Stimulated activated naive CD8-positive, alpha-beta T cell treated with anti-CD3 and anti-CD28 coated beads, Interleukin-15, amount 100 ng/mL, for 72 hours (primary cell): Measurements from ENCODE around the gene F12.
"Not testable (repeated sequence)": the region's sequence is repeated elsewhere in the genome, so short reads cannot be mapped to it uniquely, and the experiment has no call there.

Experiments used
- ATAC-seq: fragments of 150-1000 bp; cut with Tn5 transposase; 2 replicates; pipeline ENCODE4 v1.10.0; 2021; ENCODE audit warnings: mild to moderate bottlenecking, moderate library complexity
- DNase-seq, 2 donors: peaks; one replicate each; pipeline ENCODE4 v3.0.0; 2021 to 2022
- H3K27ac Mint-ChIP-seq, 2 donors: one replicate each; pipeline ENCODE4 v1.8.0; 2022; ENCODE audit warnings: mild to moderate bottlenecking in 2 of 2, mixed read lengths in 2 of 2, moderate library complexity in 2 of 2
- H3K27me3 Mint-ChIP-seq: one replicate; pipeline ENCODE4 v1.8.0; 2022; ENCODE audit warnings: mixed read lengths
- H3K4me1 Mint-ChIP-seq: one replicate; pipeline ENCODE4 v1.8.0; 2022; ENCODE audit warnings: mild to moderate bottlenecking, mixed read lengths
- H3K4me3 Mint-ChIP-seq, 2 donors: one replicate each; pipeline ENCODE4 v1.8.0; 2022; ENCODE audit warnings: mild to moderate bottlenecking in 2 of 2, mixed read lengths in 2 of 2, moderate library complexity in 1 of 2
- H3K9me3 Mint-ChIP-seq, 2 donors: one replicate each; pipeline ENCODE4 v1.8.0; 2022; ENCODE audit warnings: mixed read lengths in 2 of 2

Gene F12

DNA sequence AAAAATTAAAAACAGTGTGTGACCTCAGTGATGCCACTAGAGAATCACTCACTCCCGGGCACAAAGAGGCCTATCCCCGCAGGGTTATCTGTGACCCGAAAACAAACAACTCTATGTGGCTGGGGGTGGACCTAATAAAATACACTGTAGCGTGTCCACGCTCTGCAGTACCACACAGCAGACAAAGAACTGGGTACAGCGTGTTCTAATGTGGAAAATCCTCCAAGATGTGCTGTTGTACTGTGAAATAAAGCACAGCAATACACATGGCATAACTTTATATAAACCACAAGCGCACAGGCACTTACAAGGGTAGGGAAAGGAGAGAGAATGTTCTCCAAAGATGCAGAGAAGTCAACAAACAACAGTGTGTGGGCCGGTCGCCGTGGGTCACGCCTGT, 33.3 kb downstream of the F12 start:
- H3K27me3 Mint-ChIP-seq, result no peaks in the 10 kb centered on the region
- no peak overlapping the region for H3K27ac Mint-ChIP-seq

DNA sequence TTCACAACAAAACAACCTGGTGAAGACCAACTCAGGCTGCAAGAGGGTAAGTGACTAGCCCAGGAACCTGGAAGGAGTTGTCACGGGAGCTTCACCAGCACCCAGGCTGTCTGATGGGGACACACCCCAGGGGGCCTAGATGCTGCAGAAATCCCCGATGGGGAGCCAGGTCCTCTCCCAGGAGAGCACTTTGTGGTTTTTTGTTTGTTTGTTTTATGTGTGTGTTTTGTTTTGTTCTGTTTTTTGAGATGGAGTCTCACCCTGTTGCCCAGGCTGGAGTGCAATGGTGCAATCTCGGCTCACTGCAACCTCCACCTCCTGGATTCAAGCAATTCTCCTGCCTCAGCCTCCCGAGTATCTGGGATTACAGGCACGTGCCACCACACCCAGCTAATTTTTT, 33.8 kb downstream of the F12 start:
- not testable (repeated sequence) for H3K27ac Mint-ChIP-seq, H3K9me3 Mint-ChIP-seq, DNase-seq, H3K27me3 Mint-ChIP-seq, ATAC-seq, H3K4me3 Mint-ChIP-seq
- H3K4me1 Mint-ChIP-seq, result peaks cover 73% of the 10 kb centered on the region

More for the DNA sequence above, 33.3 kb downstream of the F12 start:
- no peak overlapping the region for H3K4me3 Mint-ChIP-seq
- peaks cover 73% of the 10 kb centered on the region for H3K4me1 Mint-ChIP-seq
- DNase-seq, result no peak
- no peaks in the 10 kb centered on the region for H3K9me3 Mint-ChIP-seq
- no peak for ATAC-seq

DNA sequence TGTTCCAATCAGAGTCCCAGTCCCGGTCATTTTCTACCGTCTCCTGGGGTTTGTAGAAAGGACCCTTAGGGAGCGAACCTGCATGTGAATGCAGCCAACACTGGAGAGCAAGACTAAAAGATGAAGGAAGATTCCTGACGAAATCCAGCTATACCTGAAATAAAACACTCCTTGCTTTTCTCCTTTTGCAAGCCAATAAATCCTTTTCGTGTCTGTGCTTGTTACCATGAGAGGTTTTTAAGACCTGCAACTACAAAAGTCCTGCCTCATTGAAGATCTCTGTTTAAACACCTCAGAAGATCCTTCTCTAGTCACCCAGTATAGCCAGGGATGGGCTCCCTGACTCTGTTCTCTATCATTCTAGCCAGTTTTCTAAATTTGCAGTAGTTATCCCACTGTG, 35.2 kb downstream of the F12 start:
- H3K4me3 Mint-ChIP-seq, result no peak overlapping the region
- no peaks in the 10 kb centered on the region for H3K9me3 Mint-ChIP-seq
- peak overlapping the region in 1 of 2 donors; percentile 65 for H3K27ac Mint-ChIP-seq
- H3K4me1 Mint-ChIP-seq, result peaks cover 73% of the 10 kb centered on the region
- no peak for DNase-seq
- H3K27me3 Mint-ChIP-seq, result no peaks in the 10 kb centered on the region
- ATAC-seq, result no peak

DNA sequence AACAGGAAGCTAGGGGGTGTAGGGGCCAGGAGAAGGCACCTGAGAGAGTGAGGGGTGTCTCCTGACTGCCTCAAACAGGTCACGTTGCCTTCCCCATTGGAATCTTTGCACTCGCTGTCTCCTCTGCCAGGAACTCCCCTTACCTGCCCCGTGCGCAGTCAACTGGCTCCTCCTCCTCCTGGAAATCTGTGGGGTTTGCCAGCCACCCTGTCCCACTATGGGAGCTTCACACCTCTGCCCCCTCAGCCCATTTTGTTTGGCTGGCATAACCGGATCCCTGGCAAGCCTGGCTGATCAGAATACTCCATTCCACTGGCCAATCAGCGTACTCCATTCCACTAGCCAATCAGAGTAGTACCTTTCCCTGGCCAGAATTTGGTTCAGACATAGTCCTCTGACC, 35.6 kb downstream of the F12 start:
- ATAC-seq, result no peak
- H3K4me1 Mint-ChIP-seq, result peaks cover 74% of the 10 kb centered on the region
- DNase-seq, result no peak
- peak overlapping the region in 1 of 2 donors; percentile 31 for H3K4me3 Mint-ChIP-seq
- H3K9me3 Mint-ChIP-seq, result no peaks in the 10 kb centered on the region
- H3K27me3 Mint-ChIP-seq, result no peaks in the 10 kb centered on the region
- H3K27ac Mint-ChIP-seq, result peak overlapping the region; percentile 65 to 90

DNA sequence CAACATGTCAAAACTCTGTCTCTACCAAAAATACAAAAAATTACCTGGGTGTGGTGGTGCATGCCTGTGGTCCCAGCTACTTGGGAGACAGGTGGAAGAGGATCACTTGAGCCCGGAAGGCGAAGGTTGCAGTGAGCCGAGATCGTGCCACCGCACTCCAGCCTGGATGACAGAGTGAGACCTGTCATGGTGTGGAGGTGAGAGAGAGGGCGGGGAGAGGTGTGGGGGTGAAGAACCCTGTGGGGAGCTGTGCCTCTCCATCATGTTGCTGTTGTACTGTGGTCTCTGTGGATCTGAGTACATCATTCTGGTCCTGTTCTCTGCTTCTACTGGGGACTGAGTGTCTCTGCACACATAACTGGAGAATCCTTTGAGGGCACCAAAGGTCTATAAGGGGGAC, 36.5 kb downstream of the F12 start:
- Mint-ChIP-seq H3K27ac (peak overlapping the region; percentile 59 to 85), H3K4me1 (peaks cover 75% of the 10 kb centered on the region), H3K4me3 (peak overlapping the region; percentile 54 to 67), H3K9me3 (no peaks in the 10 kb centered on the region), H3K27me3 (no peaks in the 10 kb centered on the region)
- DNase-seq (peak in 1 of 2 donors; percentile 32), ATAC-seq (peak; percentile 63)

DNA sequence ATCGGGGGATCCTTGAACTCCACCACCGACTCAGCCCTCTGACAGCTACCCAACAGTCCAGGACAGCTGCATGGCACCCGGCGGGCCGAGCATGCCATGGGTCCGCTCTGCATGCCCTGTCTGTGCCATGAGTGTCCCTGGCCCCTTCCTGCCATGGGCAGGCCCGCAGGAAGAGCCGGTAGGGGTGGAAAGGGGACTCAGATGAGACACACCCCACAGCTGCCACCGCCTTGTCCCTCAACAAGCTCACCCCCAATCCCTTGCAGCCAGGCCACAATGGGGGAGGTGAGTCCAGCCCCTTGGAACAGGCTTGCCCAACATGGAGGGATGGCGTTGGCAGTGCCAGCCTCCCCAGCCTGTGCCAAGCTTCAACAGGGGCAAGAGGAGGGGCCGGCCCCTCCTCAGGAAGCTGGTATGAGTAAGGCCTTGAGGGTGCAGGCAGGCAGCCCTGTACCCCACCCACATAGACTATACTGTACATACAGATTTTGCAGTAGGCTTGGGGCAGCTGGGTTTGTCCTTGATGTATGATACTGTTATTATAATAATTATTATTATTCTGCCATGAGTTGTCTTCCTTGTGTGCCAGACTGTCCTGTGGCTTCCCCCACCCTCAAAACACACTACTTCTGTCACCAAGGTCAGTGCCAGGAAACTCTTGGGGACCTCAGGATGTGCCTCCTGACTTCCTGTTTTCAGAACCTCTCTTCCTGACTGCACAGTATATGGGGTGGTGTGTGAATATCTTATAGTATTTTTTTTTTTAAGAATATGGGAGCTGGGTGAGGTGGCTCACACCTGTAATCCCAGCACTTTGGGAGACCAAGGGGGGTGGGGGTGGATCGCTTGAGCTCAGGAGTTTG, 37.1 kb downstream of the F12 start:
- DNase-seq (peak in 1 of 2 donors; percentile 25), ATAC-seq (peak; percentile 75)
- Mint-ChIP-seq H3K27me3 (no peaks in the 10 kb centered on the region), H3K9me3 (no peaks in the 10 kb centered on the region), H3K4me3 (peak overlapping the region; percentile 67 to 80), H3K4me1 (peaks cover 70% of the 10 kb centered on the region), H3K27ac (peak overlapping the region; percentile 15 to 85)

DNA sequence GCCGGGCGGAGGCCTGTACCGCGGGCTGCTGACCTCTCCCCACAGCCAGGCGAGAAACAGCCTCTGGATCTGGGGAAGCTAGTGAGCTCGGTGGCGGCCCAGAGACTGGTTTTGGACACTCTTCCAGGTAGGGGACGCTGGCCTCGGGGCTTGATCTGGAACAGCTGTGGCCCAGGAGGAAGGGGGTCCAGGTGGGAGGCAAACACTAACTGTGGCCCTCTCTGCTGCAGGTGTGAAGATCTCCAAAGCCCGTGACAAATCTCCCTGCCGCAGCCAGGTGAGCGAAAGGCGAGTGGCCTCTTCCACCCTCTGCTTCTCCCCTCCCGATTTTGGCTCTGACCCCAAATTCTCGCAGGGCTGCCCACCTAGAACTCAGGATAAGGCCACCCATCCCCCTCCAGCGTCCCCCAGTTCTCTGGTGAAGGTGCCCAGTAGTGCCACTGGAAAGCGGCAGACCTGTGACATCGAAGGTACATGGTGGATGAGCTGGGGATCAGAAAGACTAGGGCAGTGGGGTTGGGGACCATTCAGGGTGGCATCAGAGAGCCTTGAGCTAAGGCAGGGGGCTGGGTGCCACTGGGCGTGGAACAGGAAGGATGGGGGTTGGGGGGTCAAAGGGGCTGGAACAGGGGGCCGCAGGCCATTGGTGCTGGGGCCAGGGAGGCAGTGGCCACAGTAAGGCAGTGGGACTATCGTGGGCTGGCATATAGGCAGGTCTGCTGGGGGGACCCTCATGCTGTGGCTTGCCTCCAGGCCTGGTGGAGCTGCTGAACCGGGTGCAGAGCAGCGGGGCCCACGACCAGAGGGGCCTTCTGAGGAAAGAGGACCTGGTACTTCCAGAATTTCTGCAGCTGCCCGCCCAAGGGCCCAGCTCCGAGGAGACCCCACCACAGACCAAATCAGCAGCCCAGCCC, 38.0 kb downstream of the F12 start:
- Mint-ChIP-seq H3K4me3 (peak overlapping the region; percentile 64 to 80), H3K27me3 (no peaks in the 10 kb centered on the region), H3K4me1 (peaks cover 77% of the 10 kb centered on the region), H3K9me3 (no peaks in the 10 kb centered on the region), H3K27ac (peak overlapping the region in 1 of 2 donors; percentile 42)
- no peak for ATAC-seq
- no peak for DNase-seq

DNA sequence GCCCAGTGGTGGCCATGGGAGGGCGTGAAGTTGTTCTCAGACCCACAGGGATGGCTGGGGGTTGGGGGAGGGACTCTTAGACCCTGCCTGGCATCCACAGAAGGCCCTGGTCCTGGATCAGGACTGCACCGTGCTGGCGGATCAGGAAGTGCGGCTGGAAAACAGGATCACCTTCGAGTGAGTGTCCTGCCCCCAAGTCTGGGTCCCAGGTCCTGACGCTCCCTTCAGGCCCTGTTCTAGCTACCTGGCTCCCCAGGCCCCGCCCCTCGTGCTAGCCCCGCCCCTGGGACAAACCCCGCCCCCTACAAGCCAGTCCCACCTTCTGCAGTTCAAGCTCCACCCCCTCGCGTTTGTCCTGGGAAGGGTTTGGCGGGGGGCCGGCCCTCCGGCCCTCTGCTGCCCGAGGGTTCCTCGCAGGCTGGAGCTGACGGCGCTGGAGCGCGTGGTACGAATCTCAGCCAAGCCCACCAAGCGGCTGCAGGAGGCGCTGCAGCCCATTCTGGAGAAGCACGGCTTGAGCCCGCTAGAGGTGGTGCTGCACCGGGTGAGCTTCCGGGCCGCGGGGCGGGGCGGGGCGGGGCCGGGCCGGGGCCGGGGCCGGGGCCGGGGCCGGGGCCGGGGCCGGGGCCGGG, 38.8 kb downstream of the F12 start:
- Mint-ChIP-seq H3K27me3 (no peaks in the 10 kb centered on the region), H3K9me3 (no peaks in the 10 kb centered on the region), H3K4me1 (peaks cover 85% of the 10 kb centered on the region), H3K4me3 (peak overlapping the region; percentile 56 to 86), H3K27ac (peak overlapping the region in 1 of 2 donors; percentile 83)
- DNase-seq (peak; percentile 66 to 74), ATAC-seq (peak; percentile 75)

DNA sequence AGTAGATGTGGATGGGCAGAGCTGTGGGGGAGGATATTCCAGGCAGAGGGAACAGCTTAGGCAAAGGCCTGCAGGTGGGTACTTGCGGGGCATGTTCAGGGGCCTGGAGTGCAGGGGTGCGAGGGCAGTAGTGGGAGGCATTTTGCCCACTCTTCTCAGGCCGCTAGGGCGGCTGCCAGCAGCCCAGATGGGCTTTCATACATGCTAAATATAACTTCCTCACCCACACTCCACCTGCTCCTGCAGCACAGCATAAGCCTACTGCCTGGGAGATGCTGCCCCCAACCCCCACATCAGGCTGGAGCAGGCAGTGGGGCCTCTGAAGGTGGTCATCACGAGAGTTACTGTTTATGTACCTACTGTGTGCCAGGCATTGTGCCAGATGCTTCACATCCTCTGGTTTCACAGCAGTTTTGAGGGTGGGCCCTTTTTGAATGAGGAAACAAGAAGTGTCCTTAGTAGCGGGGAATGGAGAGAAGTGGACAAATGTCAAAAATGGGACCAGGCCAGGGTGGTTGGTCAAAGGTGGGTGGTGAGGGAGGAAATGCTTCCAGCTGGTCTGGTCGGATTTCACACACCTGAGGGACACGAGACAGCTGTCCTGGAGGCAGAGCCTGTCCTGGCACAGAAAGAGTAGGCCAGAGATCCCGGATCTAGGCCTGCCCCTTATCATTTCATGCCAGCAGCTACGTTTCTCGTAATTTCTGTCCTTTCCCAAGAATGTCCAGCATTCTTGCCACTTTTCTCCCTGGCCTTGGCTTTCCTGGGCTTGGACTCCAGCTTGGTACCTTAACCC, 39.5 kb downstream of the F12 start:
- Mint-ChIP-seq H3K27ac (peak overlapping the region in 1 of 2 donors; percentile 26), H3K9me3 (no peaks in the 10 kb centered on the region), H3K4me3 (no peak overlapping the region), H3K27me3 (no peaks in the 10 kb centered on the region), H3K4me1 (peaks cover 86% of the 10 kb centered on the region)
- no peak for DNase-seq
- no peak for ATAC-seq

DNA sequence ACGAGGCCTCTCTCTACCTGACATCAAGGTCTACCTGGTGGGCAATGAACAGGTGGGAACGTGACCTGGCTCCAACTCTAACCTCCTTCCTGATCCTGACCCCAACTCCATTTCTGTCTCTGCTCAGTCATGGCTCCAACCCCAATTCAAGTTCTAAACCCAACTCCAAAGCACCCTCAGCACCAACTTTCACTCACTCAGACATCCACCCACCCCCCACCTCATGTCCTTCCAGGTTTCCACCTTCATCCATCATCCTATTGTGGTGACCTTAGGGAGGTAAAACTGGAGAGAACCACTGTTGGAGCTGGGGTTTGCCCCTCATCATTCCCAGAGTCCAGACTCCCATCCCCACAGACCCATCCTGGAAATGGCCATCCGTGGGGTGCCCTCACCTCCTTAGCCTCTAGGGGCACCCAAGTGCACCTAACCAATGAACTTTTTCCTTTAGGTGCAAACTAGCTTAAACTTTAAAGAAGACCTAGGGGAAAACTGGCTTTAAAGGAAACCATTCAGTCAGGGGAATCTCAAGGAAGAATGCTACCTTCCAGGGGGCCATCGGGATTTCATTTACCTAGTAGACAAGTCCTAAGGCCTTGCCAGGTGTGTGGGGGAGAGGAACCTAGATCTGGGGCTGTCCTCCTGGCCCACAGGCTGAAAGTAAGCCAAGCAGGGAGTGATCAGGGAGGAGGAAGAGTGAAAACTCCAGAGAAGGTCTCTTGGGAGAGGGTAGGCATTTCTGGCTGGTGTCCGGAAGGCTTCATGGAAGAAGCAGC, 40.3 kb downstream of the F12 start:
- no peak for ATAC-seq
- no peak for DNase-seq
- no peaks in the 10 kb centered on the region for H3K9me3 Mint-ChIP-seq
- no peaks in the 10 kb centered on the region for H3K27me3 Mint-ChIP-seq
- peaks cover 86% of the 10 kb centered on the region for H3K4me1 Mint-ChIP-seq
- peak overlapping the region in 1 of 2 donors; percentile 83 for H3K27ac Mint-ChIP-seq
- H3K4me3 Mint-ChIP-seq, result no peak overlapping the region

DNA sequence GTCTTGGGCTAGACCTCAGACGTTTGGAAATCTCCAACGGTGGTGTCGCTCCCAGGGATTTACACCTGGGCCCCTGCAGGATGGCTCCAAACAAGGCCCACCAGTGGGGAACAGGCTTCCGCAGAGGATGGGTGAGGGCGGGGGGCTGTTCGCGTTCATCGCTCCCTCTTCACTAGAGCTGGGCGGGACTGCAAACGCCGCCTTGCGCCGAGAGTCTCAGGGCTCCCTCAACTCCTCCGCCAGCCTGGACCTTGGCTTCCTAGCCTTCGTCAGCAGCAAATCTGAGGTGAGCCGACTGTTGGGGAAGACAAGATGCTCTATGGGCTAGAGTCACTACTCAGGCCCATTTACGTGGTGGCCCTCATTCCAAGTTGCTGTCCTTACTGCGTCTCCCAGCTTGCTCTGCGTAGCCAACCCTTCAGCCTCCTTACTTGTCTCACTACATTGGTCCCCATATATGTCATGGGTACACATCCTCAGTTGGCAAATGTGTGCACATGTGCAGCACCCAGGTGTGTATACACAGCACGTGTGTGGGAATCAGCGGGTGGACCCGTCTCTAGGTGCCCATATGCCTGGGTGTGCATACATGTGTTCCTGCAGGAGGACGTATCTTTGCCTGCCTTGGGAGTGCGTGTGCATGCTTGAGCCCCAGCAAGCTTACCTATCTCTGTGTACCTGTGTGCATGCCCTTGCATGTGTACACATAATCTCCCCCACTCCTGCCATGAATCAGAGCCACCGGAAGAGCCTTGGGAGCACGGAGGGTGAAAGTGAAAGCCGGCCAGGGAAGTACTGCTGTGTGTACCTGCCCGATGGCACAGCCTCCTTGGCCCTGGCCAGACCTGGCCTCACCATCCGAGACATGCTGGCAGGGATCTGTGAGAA, 41.1 kb downstream of the F12 start:
- H3K27me3 Mint-ChIP-seq, result no peaks in the 10 kb centered on the region
- no peak for DNase-seq
- no peaks in the 10 kb centered on the region for H3K9me3 Mint-ChIP-seq
- no peak for ATAC-seq
- H3K4me3 Mint-ChIP-seq, result no peak overlapping the region
- peaks cover 86% of the 10 kb centered on the region for H3K4me1 Mint-ChIP-seq
- no peak overlapping the region for H3K27ac Mint-ChIP-seq

DNA sequence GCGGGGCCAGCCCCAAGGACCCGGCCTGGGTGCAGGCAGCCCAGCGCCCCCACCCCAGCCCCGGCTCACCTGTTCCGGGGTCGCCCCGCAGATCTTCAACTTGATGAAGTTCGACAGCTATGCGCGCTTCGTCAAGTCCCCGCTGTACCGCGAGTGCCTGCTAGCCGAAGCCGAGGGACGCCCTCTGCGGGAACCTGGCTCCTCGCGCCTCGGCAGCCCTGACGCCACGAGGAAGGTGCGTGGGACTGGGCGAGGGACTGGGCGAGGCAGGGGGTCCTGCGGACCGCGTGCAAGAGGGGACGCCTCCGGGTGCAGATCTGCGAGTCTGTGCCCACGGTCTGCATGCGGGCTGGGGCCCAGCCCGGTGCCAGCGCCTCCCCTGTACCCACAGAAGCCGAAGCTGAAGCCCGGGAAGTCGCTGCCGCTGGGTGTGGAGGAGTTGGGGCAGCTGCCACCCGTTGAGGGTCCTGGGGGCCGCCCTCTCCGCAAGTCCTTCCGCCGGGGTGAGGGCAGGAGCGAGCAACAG, 42.0 kb downstream of the F12 start:
- no peaks in the 10 kb centered on the region for H3K9me3 Mint-ChIP-seq
- no peak for DNase-seq
- H3K27me3 Mint-ChIP-seq, result no peaks in the 10 kb centered on the region
- peaks cover 86% of the 10 kb centered on the region for H3K4me1 Mint-ChIP-seq
- ATAC-seq, result no peak
- no peak overlapping the region for H3K27ac Mint-ChIP-seq
- no peak overlapping the region for H3K4me3 Mint-ChIP-seq

DNA sequence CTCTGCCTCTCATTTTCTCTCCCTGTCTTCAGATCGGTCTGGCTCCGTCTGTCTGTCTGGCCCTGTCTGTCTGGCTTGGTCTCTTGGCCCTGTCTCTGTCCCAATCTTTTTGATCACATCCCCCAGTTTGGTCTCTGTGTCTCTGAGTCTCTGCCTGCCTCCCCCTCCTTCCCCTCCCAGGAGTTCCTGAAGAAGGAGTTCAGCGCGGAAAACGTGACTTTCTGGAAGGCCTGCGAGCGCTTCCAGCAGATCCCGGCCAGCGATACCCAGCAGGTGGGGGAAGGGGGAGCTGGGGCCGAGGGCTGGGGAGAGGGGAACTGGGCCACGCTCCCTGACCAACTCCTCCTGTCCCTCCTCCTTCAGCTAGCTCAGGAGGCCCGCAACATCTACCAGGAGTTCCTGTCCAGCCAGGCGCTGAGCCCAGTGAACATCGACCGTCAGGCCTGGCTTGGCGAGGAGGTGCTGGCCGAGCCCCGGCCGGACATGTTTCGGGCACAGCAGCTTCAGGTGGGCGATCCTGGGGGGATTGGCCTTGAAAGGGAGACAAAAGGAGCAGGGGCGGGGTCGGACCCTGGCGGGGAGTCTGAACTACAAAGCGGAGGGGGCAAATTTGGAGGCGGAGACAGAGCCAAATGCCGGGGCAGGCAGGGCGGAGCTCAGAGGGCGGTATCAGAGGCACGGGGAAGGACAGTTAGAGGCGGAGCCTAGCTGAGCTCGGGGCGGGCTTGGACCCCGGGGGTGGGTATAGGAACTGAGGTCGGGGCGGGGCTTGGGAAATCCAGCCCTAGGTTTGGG, 42.6 kb downstream of the F12 start:
- no peak for ATAC-seq
- Mint-ChIP-seq H3K4me3 (no peak overlapping the region), H3K9me3 (no peaks in the 10 kb centered on the region), H3K27me3 (no peaks in the 10 kb centered on the region), H3K27ac (no peak overlapping the region), H3K4me1 (peaks cover 86% of the 10 kb centered on the region)
- DNase-seq, result no peak
